Heart right ventricle (tissue), 16 donors: ENCODE results near the gene UNC5B. TPM values are rescaled to one million over a fixed set of nuclear protein-coding genes. Genes with fewer than 3 reads are reported as not detected.

Experiments used
- ATAC-seq, 8 donors: fragments of 200-7000 bp; cut with Tn5 transposase; one replicate each; pipeline ENCODE4 v1.9.1; 2020; ENCODE audit warnings: mild to moderate bottlenecking in 8 of 8, moderate library complexity in 8 of 8, moderate number of reproducible peaks in 1 of 8
- DNase-seq, 2 donors: peaks; one replicate each; pipeline ENCODE4 v3.0.0-alpha.2; 2020
- H3K27ac ChIP-seq, 10 donors: fragments of 200-600 bp; sonication (generic) in 2 of 10; one replicate each; pipeline versions ENCODE4 v1.5.0 to v1.8.0; 2020 to 2022; ENCODE audit warnings: mild to moderate bottlenecking in 3 of 10
- H3K27me3 ChIP-seq, 7 donors: fragments of 200-600 bp; one replicate each; pipeline ENCODE4 v1.8.0; 2021 to 2022; ENCODE audit warnings: mild to moderate bottlenecking in 2 of 7
- H3K36me3 ChIP-seq, 9 donors: fragments of 200-600 bp; sonication (generic) in 1 of 9; one replicate each; pipeline versions ENCODE4 v1.5.0 to v1.8.0; 2020 to 2022; ENCODE audit warnings: mild to moderate bottlenecking in 2 of 9
- H3K4me1 ChIP-seq, 9 donors: fragments of 200-600 bp; sonication (generic) in 1 of 9; one replicate each; pipeline versions ENCODE4 v1.5.0 to v1.8.0; 2020 to 2022; ENCODE audit warnings: mild to moderate bottlenecking in 4 of 9
- H3K4me3 ChIP-seq, 10 donors: fragments of 200-600 bp; sonication (generic) in 2 of 10; one replicate each; pipeline versions ENCODE4 v1.5.0 to v1.8.0; 2020 to 2022; ENCODE audit warnings: mild to moderate bottlenecking in 7 of 10, moderate library complexity in 2 of 10
- H3K9me3 ChIP-seq, 11 donors: fragments of 200-600 bp in 10 of 11; sonication (generic) in 2 of 11; one replicate each; pipeline versions ENCODE4 v1.5.0 to v1.8.0; 2013 to 2022; ENCODE audit warnings: mild to moderate bottlenecking in 2 of 11, control low read depth in 1 of 11, moderate library complexity in 1 of 11
- WGBS, 2 donors: extraction: QIAGEN DNeasy Blood & Tissue Kit; methylation state at CpG; one replicate each; pipeline ENCODE4 v1.1.7; 2013; ENCODE audit warnings: inconsistent platforms in 1 of 2; 5-methylcytosine and 5-hydroxymethylcytosine counted together
- intact Hi-C, 10 donors: fragments of 100-400 bp; cut with DNase I; formaldehyde crosslinking; loops; one replicate each; pipeline versions ENCODE4 v1.11.1 to v1.14.2; 2022
- polyA plus RNA-seq, 2 donors: library from polyadenylated mRNA; stranded (reverse); fragments of 200-250 nt; gene quantifications; one replicate each; pipeline ENCODE4 v1.2.3, GENCODE V29; 2013
- total RNA-seq, 10 donors: library from RNA; stranded (reverse); fragmentation: NEBNext Ultra II Directional in 3 of 10; extraction: Animal tissue kit (Norgen Biotek cat#: 25700) in 3 of 10; gene quantifications; one replicate each; pipeline versions ENCODE4 v1.2.1 to v1.2.4, GENCODE V29; 2021 to 2023
- TF ChIP-seq, protein P1 (sequence below), 9 donors: fragments of 200-600 bp; sonication (generic) in 2 of 9; IDR thresholded peaks; one replicate each; pipeline versions ENCODE4 v1.5.0 to v1.8.0; 2021 to 2022; ENCODE audit warnings: antibody characterized with exemption in 9 of 9, mild to moderate bottlenecking in 5 of 9, moderate library complexity in 1 of 9
- donor health status: Arrhythmogenic right ventricular cardiomyopathy.
- donor health status: ischemic (EF 13 %, LVEDD 7.1; RV severe dilation, severe dysfunction).
- donor health status: healthy with polysubstance abuse.
- donor health status: DM: no; HTN: yes; CAD: no.
- donor health status: DM: no; HTN: no; CAD: no.
- donor health status: ischemic (EF 25% LVEDD 6.9; RV normal size, moderate dysfunction).
- donor health status: ischemic (EF 25% LVEDD 5.7; RV mildly dilated, moderate dysfunction).
- donor health status: healthy.
- donor health status: DM: yes; HTN: yes; CAD: no.
- donor health status: Ischemic cardiomyopathy.
- donor health status: ischemic (EF 35%, LVEDD 5.7; RV mildly dilated, moderate dysfunction).
- donor health status: nonischemic (EF 11% LVEDD 7.7; RV severe dilation, severe dysfunction).
- donor health status: DM: yes; HTN: yes; CAD: no.
- donor health status: PGD.
- donor health status: ischemic (EF 29% LVEDD 5.4; RV normal size, mild dysfunction).
- donor health status: nonischemic (EF 23%, LVEDD 6.1; RV moderate dilation, normal function).

The UNC5B gene
- total and polyA plus RNA-seq, 12 donors = 3.3 to 20.6 (median 12.1) TPM

DNA sequence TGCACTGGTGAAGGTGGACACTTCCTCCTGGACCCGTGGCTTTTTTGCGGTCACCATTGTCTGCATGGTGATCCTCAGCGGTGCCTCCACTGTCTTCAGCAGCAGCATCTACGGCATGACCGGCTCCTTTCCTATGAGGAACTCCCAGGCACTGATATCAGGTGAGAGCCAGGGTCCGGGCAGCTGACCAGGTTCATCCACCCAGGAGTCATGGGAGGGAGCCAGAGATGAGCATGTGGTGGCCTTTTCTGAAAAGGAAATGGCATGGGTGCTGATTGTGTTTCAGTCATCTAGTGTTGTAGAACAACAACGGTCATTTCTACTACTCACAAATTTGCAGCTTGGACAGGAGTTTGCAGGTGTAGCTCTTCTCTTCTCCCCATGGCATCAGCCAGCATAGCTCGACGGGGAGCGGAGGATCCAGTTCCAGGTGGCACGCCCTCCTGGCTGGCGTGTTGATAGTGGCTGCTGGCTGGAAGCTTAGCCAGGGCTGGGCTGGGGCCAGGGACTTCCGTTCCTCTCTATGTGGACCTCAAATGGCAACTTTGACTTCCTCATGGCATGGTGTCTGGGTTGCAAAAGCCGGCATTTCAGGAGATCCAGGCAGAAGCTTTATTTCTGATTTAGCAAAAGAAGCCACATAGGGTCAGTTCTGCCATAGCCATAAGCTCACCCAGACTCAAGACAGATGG is 139.4 kb downstream of the UNC5B start:
- Histone ChIP-seq H3K4me1 (peaks cover 0 to 12% (median 0%) of the 10 kb centered on the region in 9 donors), H3K4me3 (no peak overlapping the region), H3K9me3 (no peaks in the 10 kb centered on the region), H3K27ac (no peak overlapping the region), H3K36me3 (peaks cover 0 to 25% (median 0%) of the 10 kb centered on the region in 9 donors), H3K27me3 (no peaks in the 10 kb centered on the region)
- intact Hi-C loops = no loop called here
- TF ChIP-seq, protein P1, sequence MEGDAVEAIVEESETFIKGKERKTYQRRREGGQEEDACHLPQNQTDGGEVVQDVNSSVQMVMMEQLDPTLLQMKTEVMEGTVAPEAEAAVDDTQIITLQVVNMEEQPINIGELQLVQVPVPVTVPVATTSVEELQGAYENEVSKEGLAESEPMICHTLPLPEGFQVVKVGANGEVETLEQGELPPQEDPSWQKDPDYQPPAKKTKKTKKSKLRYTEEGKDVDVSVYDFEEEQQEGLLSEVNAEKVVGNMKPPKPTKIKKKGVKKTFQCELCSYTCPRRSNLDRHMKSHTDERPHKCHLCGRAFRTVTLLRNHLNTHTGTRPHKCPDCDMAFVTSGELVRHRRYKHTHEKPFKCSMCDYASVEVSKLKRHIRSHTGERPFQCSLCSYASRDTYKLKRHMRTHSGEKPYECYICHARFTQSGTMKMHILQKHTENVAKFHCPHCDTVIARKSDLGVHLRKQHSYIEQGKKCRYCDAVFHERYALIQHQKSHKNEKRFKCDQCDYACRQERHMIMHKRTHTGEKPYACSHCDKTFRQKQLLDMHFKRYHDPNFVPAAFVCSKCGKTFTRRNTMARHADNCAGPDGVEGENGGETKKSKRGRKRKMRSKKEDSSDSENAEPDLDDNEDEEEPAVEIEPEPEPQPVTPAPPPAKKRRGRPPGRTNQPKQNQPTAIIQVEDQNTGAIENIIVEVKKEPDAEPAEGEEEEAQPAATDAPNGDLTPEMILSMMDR (IDR thresholded peaks at IDR 0.05) = no peak
- WGBS, 2 donors = 80 to 85% methylated on average over 14 of the region's 14 CpGs
- ATAC-seq (peak in 6 of 8 donors; percentile 52 to 78 (median 74)), DNase-seq (peak; percentile 22 to 48)

Other genes starting within 250 kb of the UNC5B start
- 1 to 10 TPM in 8 of 10 donors, under 1 TPM in 2; 0.89 to 3.5 (median 1.2) TPM for gene SLC29A3, start 106.7 kb downstream of the UNC5B start, total RNA-seq
- 1 to 10 TPM; 1.2 to 1.6 TPM for gene SLC29A3, start 106.7 kb downstream of the UNC5B start, polyA plus RNA-seq
- gene CDH23, start 184.3 kb downstream of the UNC5B start, total RNA-seq = 1 to 10 TPM; 1.1 to 7.7 (median 4.6) TPM
- gene CDH23, start 184.3 kb downstream of the UNC5B start, polyA plus RNA-seq = 1 to 10 TPM; 1.6 to 7.2 TPM